Measurements from ENCODE around the gene CRADD.

Gene CRADD

GRCh38 chr12:93901739-93902138 lies 224.6 kb downstream of the CRADD start:
- Histone ChIP-seq H3K4me1 (no peaks in the 10 kb centered on the region), H3K9me3 (no peaks in the 10 kb centered on the region), H3K36me3 (no peaks in the 10 kb centered on the region), H3K27ac (no peak overlapping the region), H3K27me3 (no peaks in the 10 kb centered on the region), H3K4me3 (no peak overlapping the region)
- DNase-seq, result no peak
- no peak for TF ChIP-seq CTCF (IDR thresholded peaks at IDR 0.05)
- intact Hi-C loops (cut with DNase I; ENCODE audit: low total_unique reads), result no loop called here

GRCh38 chr12:93902192-93902591 lies 225.0 kb downstream of the CRADD start:
- intact Hi-C loops (cut with DNase I; ENCODE audit: low total_unique reads), result no loop called here
- no peak overlapping the region for H3K4me3 ChIP-seq
- no peak for DNase-seq
- no peak overlapping the region for H3K27ac ChIP-seq
- H3K9me3 ChIP-seq, result no peaks in the 10 kb centered on the region
- H3K27me3 ChIP-seq, result no peaks in the 10 kb centered on the region
- H3K36me3 ChIP-seq, result no peaks in the 10 kb centered on the region
- H3K4me1 ChIP-seq, result no peaks in the 10 kb centered on the region
- no peak for TF ChIP-seq CTCF (IDR thresholded peaks at IDR 0.05)

- Histone ChIP-seq H3K36me3 (no peaks in the 10 kb centered on the region), H3K27ac (no peak overlapping the region), H3K4me1 (no peaks in the 10 kb centered on the region), H3K9me3 (no peaks in the 10 kb centered on the region), H3K4me3 (no peak overlapping the region), H3K27me3 (no peaks in the 10 kb centered on the region)
- no peak for DNase-seq
- intact Hi-C loops (cut with DNase I; ENCODE audit: low total_unique reads), result no loop called here
- TF ChIP-seq CTCF (IDR thresholded peaks at IDR 0.05), result no peak
Observed at GRCh38 chr12:93902736-93903562, 225.8 kb downstream of the CRADD start.

- H3K27ac ChIP-seq, result no peak overlapping the region
- intact Hi-C loops (cut with DNase I; ENCODE audit: low total_unique reads), result no loop called here
- H3K4me3 ChIP-seq, result no peak overlapping the region
- H3K4me1 ChIP-seq, result peaks cover 0 to 6% (median 0%) of the 10 kb centered on the region in 4 donors
- no peak for TF ChIP-seq CTCF (IDR thresholded peaks at IDR 0.05)
- H3K36me3 ChIP-seq, result no peaks in the 10 kb centered on the region
- no peak for DNase-seq
- H3K9me3 ChIP-seq, result no peaks in the 10 kb centered on the region
- H3K27me3 ChIP-seq, result no peaks in the 10 kb centered on the region
Observed at GRCh38 chr12:93904124-93904523, 226.9 kb downstream of the CRADD start.

- H3K27ac ChIP-seq, result no peak overlapping the region
- TF ChIP-seq CTCF (IDR thresholded peaks at IDR 0.05), result no peak
- peaks cover 0 to 12% (median under 1%) of the 10 kb centered on the region in 4 donors for H3K4me1 ChIP-seq
- DNase-seq, result no peak
- intact Hi-C loops (cut with DNase I; ENCODE audit: low total_unique reads), result no loop called here
- H3K9me3 ChIP-seq, result no peaks in the 10 kb centered on the region
- no peak overlapping the region for H3K4me3 ChIP-seq
- no peaks in the 10 kb centered on the region for H3K27me3 ChIP-seq
- no peaks in the 10 kb centered on the region for H3K36me3 ChIP-seq
Observed at GRCh38 chr12:93908264-93908663, 231.1 kb downstream of the CRADD start.

Data from tibial artery (tissue), 4 donors.